SK-N-SH (cell line): ENCODE data around the gene PMP22. TPM values are rescaled to one million over a fixed set of nuclear protein-coding genes. Genes with fewer than 3 reads are reported as not detected.

Experiments
- CTCF ChIA-PET: fragments of 300-600, 350-600 bp; formaldehyde crosslinking; extraction: SDS; loops from one replicate; lab custom pipeline; 2021; lab: Yijun Ruan, JAX
- POLR2A ChIA-PET: fragments of 350-600 bp; sonication (Branson Sonifier 250); formaldehyde crosslinking; extraction: SDS; loops from one replicate; lab custom pipeline; 2020; ENCODE audit warnings: antibody characterized with exemption, inconsistent platforms; lab: Yijun Ruan, JAX
- DNase-seq: peaks from one replicate; pipeline ENCODE4 v3.0.0; 2012
- H2AFZ ChIP-seq: fragments of 200-600 bp; sonication (generic); 2 replicates; pipeline ENCODE4 v1.8.1; 2016; ENCODE audit warnings: antibody characterized with exemption, mild to moderate bottlenecking, low read depth
- H3F3A ChIP-seq: fragments of 200-600 bp; sonication (generic); replicated peaks from 2 replicates; pipeline ENCODE3; 2016; ENCODE audit warnings: antibody characterized with exemption, mild to moderate bottlenecking; ENCODE audit not compliant: insufficient read depth
- H3K27ac ChIP-seq, 2 experiments: fragments of 200-500 bp in 1 of 2; fragments of 200-600 bp in 1 of 2; sonication (Bioruptor generic) in 1 of 2; sonication (generic), shearing (Covaris generic) in 1 of 2; 2 replicates each; pipeline versions ENCODE4 v1.5.1 to v1.6.1; 2014 to 2016; ENCODE audit warnings: low read depth in 2 of 2, inconsistent platforms in 1 of 2, low read length in 1 of 2, mild to moderate bottlenecking in 1 of 2, mixed read lengths in 1 of 2
- H3K27me3 ChIP-seq: fragments of 200-600 bp; sonication (generic), shearing (Covaris generic); 2 replicates; pipeline ENCODE4 v1.6.1; 2016; ENCODE audit warnings: mixed run types; ENCODE audit not compliant: insufficient read depth
- H3K36me3 ChIP-seq, 2 experiments: fragments of 200-500 bp in 1 of 2; fragments of 200-600 bp in 1 of 2; sonication (Bioruptor generic) in 1 of 2; sonication (generic) in 1 of 2; replicated peaks in 1 of 2; 2 replicates each; pipeline versions ENCODE3 to v1.5.1; 2014 to 2016; ENCODE audit warnings: low read length in 1 of 2, mild to moderate bottlenecking in 1 of 2; ENCODE audit not compliant: insufficient read depth in 2 of 2, control insufficient read depth in 1 of 2
- H3K4me1 ChIP-seq, 2 experiments: fragments of 200-500 bp in 1 of 2; fragments of 200-600 bp in 1 of 2; sonication (Bioruptor generic) in 1 of 2; sonication (generic), shearing (Covaris generic) in 1 of 2; 2 replicates each; pipeline versions ENCODE4 v1.5.1 to v1.6.1; 2014 to 2016; ENCODE audit warnings: low read depth in 1 of 2, low read length in 1 of 2, mixed run types in 1 of 2; ENCODE audit not compliant: insufficient read depth in 2 of 2, control insufficient read depth in 1 of 2
- H3K4me2 ChIP-seq: fragments of 200-600 bp; sonication (generic), shearing (Covaris generic); 2 replicates; pipeline ENCODE4 v1.6.1; 2017; ENCODE audit warnings: mixed run types
- H3K4me3 ChIP-seq, 2 experiments: fragments of 200-500 bp in 1 of 2; fragments of 200-600 bp in 1 of 2; sonication (Bioruptor generic) in 1 of 2; sonication (generic), shearing (Covaris generic) in 1 of 2; 2 replicates each; pipeline versions ENCODE4 v1.5.1 to v1.8.1; 2014 to 2016; ENCODE audit warnings: low read depth in 2 of 2, inconsistent platforms in 1 of 2, low read length in 1 of 2, mild to moderate bottlenecking in 1 of 2, mixed read lengths in 1 of 2, moderate library complexity in 1 of 2
- H3K79me2 ChIP-seq: fragments of 200-600 bp; sonication (generic); 2 replicates; pipeline ENCODE4 v1.8.1; 2017; ENCODE audit warnings: mild to moderate bottlenecking; ENCODE audit not compliant: insufficient read depth
- H3K9ac ChIP-seq: fragments of 200-600 bp; sonication (generic); 2 replicates; pipeline ENCODE4 v1.6.1; 2017; ENCODE audit warnings: mixed run types
- H3K9me2 ChIP-seq: fragments of 200-600 bp; sonication (generic); 2 replicates; pipeline ENCODE4 v1.6.1; 2017; ENCODE audit warnings: mixed run types
- H3K9me3 ChIP-seq: fragments of 200-600 bp; sonication (generic); 2 replicates; pipeline ENCODE4 v1.6.1; 2017; ENCODE audit warnings: mixed run types, mild to moderate bottlenecking, moderate library complexity
- H4K20me1 ChIP-seq: fragments of 200-600 bp; sonication (generic); 2 replicates; pipeline ENCODE4 v1.6.1; 2017; ENCODE audit warnings: mild to moderate bottlenecking, mixed run types; ENCODE audit not compliant: insufficient read depth
- EZH2phosphoT487 ChIP-seq: fragments of 200-600 bp; sonication (generic); IDR thresholded peaks from 2 replicates; pipeline ENCODE4 v1.6.1; 2017; ENCODE audit warnings: low read depth, mixed run types, mild to moderate bottlenecking, antibody characterized with exemption, moderate library complexity, borderline replicate concordance
- FOXJ3 ChIP-seq: sonication (generic); formaldehyde crosslinking; IDR thresholded peaks from 2 replicates; pipeline ENCODE4 v1.5.1; 2020; ENCODE audit warnings: mild to moderate bottlenecking, missing genetic modification reagents
- FOXM1 ChIP-seq: IDR thresholded peaks from 2 replicates; pipeline ENCODE4 v1.4.0; 2012; ENCODE audit warnings: low read depth, mild to moderate bottlenecking
- GATA2 ChIP-seq: sonication (generic); formaldehyde crosslinking; IDR thresholded peaks from 2 replicates; pipeline ENCODE4 v1.5.0; 2020; ENCODE audit warnings: mild to moderate bottlenecking, missing genetic modification reagents
- MEF2A ChIP-seq: IDR thresholded peaks from 2 replicates; pipeline ENCODE4 v1.4.0; 2012; ENCODE audit warnings: low read depth, borderline replicate concordance
- MXI1 ChIP-seq: IDR thresholded peaks from 2 replicates; pipeline ENCODE4 v1.6.1; 2012; ENCODE audit warnings: mild to moderate bottlenecking, low read depth, low read length, improper control_type of control experiment
- NFIC ChIP-seq: IDR thresholded peaks from 2 replicates; pipeline ENCODE4 v1.4.0; 2012; ENCODE audit warnings: borderline replicate concordance
- NRF1 ChIP-seq: IDR thresholded peaks from 2 replicates; pipeline ENCODE4 v1.6.1; 2012; ENCODE audit warnings: low read depth, mild to moderate bottlenecking, low read length
- POLR2AphosphoS5 ChIP-seq: IDR thresholded peaks from 2 replicates; pipeline ENCODE4 v1.6.1; 2012; ENCODE audit warnings: low read depth, low read length
- RAD21 ChIP-seq: IDR thresholded peaks from 2 replicates; pipeline ENCODE4 v1.6.1; 2012; ENCODE audit warnings: mild to moderate bottlenecking, low read length
- RCOR1 ChIP-seq: fragments of 150-350 bp; IDR thresholded peaks from 2 replicates; pipeline ENCODE4 v1.6.1; 2017; ENCODE audit warnings: antibody characterized with exemption, low read length
- RFX5 ChIP-seq: IDR thresholded peaks from 2 replicates; pipeline ENCODE4 v1.6.1; 2012; ENCODE audit warnings: mild to moderate bottlenecking, improper control_type of control experiment, low read length
- SIN3A ChIP-seq: IDR thresholded peaks from 2 replicates; pipeline ENCODE4 v1.6.1; 2012; ENCODE audit warnings: low read depth, mild to moderate bottlenecking, low read length, moderate library complexity, borderline replicate concordance
- TAF1 ChIP-seq: IDR thresholded peaks from 2 replicates; pipeline ENCODE4 v1.6.1; 2012; ENCODE audit warnings: low read depth, mild to moderate bottlenecking, low read length, moderate library complexity, borderline replicate concordance
- TCF12 ChIP-seq: IDR thresholded peaks from 2 replicates; pipeline ENCODE4 v1.4.0; 2012
- TEAD4 ChIP-seq: IDR thresholded peaks from 2 replicates; pipeline ENCODE4 v1.4.0; 2012; ENCODE audit warnings: mild to moderate bottlenecking, borderline replicate concordance; ENCODE audit not compliant: insufficient read depth
- YY1 ChIP-seq: IDR thresholded peaks from 2 replicates; pipeline ENCODE4 v1.4.0; 2012; ENCODE audit warnings: low read depth, mild to moderate bottlenecking
- WGBS: methylation state at CpG from one replicate; pipeline ENCODE4 v1.1.6; 2017; ENCODE audit warnings: low lambda C conversion rate; 5-methylcytosine and 5-hydroxymethylcytosine counted together
- polyA plus RNA-seq, 3 experiments: library from polyadenylated mRNA; depleted of rRNA; stranded (reverse); fragments of >200 nt; gene quantifications; 2 replicates each; pipeline ENCODE4 v1.2.3, GENCODE V29; 2012
- TF ChIP-seq, protein P1 (sequence below): fragments of 150-350 bp; IDR thresholded peaks from 2 replicates; pipeline ENCODE4 v1.6.1; 2017; ENCODE audit warnings: antibody characterized with exemption, low read length, low read depth, borderline replicate concordance
- TF ChIP-seq, protein P2 (sequence below): IDR thresholded peaks from 2 replicates; pipeline ENCODE4; 2012

Gene PMP22
- polyA plus RNA-seq, 1 of the 3 experiments (the other 2 are of a cell fraction) = 82.5 TPM

DNA sequence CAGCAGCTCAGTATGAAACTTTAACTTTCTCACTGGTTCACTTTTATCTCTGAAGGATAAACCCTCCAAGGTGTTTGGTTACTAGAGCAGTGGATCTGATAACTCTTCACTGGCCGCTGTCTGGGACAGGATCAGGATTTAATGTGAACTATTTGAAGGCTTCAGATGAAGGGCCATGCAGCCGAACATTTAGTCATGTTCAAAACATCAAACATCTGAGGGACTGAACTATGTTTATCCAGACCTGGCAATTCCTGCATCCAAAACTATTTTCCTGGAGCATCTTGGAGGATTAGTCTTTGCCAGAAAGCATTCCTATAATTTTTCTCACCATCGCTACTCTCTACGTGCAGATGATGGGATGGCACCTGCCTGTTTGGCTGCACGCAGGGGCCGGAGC, 20.3 kb upstream of the PMP22 start:
- Histone ChIP-seq H3K79me2 (no peaks in the 10 kb centered on the region), H3K27ac (no peak overlapping the region), H3K4me3 (no peak overlapping the region), H3K4me2 (no peak overlapping the region), H3F3A (no peaks in the 10 kb centered on the region), H3K9me2 (no peaks in the 10 kb centered on the region), H2AFZ (no peak overlapping the region), H3K9ac (no peak overlapping the region), H3K9me3 (no peaks in the 10 kb centered on the region), H4K20me1 (no peaks in the 10 kb centered on the region), H3K4me1 (peaks cover 0 to 18% of the 10 kb centered on the region in 2 experiments; a peak in 2 of 4 replicates), H3K27me3 (no peaks in the 10 kb centered on the region; the same call in 1 of the 2 replicates), H3K36me3 (no peaks in the 10 kb centered on the region)
- CTCF ChIA-PET = no interaction called here
- TF ChIP-seq TCF12 (no peak), TAF1 (no peak), FOXJ3 (no peak), NFIC (no peak), POLR2AphosphoS5 (no peak), SIN3A (no peak), RAD21 (no peak), RFX5 (no peak), RCOR1 (no peak), GATA2 (CRISPR knock-in tag) (no peak), TEAD4 (no peak), MEF2A (no peak), NRF1 (no peak), MXI1 (no peak), FOXM1 (no peak)
- TF ChIP-seq, protein P1, sequence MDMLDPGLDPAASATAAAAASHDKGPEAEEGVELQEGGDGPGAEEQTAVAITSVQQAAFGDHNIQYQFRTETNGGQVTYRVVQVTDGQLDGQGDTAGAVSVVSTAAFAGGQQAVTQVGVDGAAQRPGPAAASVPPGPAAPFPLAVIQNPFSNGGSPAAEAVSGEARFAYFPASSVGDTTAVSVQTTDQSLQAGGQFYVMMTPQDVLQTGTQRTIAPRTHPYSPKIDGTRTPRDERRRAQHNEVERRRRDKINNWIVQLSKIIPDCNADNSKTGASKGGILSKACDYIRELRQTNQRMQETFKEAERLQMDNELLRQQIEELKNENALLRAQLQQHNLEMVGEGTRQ = no peak
- TF ChIP-seq, protein P2, sequence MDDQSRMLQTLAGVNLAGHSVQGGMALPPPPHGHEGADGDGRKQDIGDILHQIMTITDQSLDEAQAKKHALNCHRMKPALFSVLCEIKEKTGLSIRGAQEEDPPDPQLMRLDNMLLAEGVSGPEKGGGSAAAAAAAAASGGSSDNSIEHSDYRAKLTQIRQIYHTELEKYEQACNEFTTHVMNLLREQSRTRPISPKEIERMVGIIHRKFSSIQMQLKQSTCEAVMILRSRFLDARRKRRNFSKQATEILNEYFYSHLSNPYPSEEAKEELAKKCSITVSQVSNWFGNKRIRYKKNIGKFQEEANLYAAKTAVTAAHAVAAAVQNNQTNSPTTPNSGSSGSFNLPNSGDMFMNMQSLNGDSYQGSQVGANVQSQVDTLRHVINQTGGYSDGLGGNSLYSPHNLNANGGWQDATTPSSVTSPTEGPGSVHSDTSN = no peak
- 85% methylated on average over 6 of the region's 6 CpGs for WGBS
- POLR2A ChIA-PET = no interaction called here
- DNase-seq = no peak

DNA sequence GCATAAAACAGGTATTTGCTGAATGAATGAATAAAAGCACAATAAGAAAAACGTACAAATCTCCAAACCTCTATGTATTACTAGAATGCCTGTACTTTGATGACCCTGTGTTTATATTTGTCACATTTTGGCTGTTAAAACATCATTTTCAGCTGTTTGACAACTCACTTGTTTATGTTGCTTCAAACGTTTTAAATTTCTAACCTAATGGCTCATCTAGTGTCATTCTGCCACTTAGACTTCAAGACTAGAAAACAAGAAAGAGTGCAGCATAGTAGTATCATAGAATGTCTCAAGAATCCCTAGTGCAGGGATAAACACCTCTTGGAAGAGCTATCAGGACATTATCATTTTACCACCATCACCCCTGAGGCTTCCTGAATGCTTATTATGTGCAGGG, 19.4 kb upstream of the PMP22 start:
- POLR2A ChIA-PET = no interaction called here
- no peak overlapping the region for H3K4me2 ChIP-seq
- 18% methylated on average over 2 of the region's 2 CpGs for WGBS
- H3K27me3 ChIP-seq = no peaks in the 10 kb centered on the region; the same call in 1 of the 2 replicates
- H3K36me3 ChIP-seq = no peaks in the 10 kb centered on the region
- no peaks in the 10 kb centered on the region for H4K20me1 ChIP-seq
- no peak overlapping the region for H2AFZ ChIP-seq
- TF ChIP-seq FOXJ3 = no peak
- no peak for TF ChIP-seq SIN3A
- TF ChIP-seq YY1 = no peak
- no peak for TF ChIP-seq EZH2phosphoT487
- TF ChIP-seq, all 33 proteins: peak for 0
- CTCF ChIA-PET = interaction anchor here (0.8 kb wide), 2 partner anchors 28 to 53 kb away, joined by 3 read pairs; no protein-coding TSS in a partner anchor
- H3K27ac ChIP-seq = no peak overlapping the region; a peak in 1 of 4 replicates
- H3K4me1 ChIP-seq = peaks cover 0 to 18% of the 10 kb centered on the region in 2 experiments; a peak in 2 of 4 replicates
- H3K9me3 ChIP-seq = no peaks in the 10 kb centered on the region
- DNase-seq = no peak
- H3K4me3 ChIP-seq = no peak overlapping the region
- no peaks in the 10 kb centered on the region for H3K79me2 ChIP-seq
- H3K9me2 ChIP-seq = no peaks in the 10 kb centered on the region
- H3K9ac ChIP-seq = no peak overlapping the region
- no peaks in the 10 kb centered on the region for H3F3A ChIP-seq
